ENCODE measurements around the gene PTGES.

DNA sequence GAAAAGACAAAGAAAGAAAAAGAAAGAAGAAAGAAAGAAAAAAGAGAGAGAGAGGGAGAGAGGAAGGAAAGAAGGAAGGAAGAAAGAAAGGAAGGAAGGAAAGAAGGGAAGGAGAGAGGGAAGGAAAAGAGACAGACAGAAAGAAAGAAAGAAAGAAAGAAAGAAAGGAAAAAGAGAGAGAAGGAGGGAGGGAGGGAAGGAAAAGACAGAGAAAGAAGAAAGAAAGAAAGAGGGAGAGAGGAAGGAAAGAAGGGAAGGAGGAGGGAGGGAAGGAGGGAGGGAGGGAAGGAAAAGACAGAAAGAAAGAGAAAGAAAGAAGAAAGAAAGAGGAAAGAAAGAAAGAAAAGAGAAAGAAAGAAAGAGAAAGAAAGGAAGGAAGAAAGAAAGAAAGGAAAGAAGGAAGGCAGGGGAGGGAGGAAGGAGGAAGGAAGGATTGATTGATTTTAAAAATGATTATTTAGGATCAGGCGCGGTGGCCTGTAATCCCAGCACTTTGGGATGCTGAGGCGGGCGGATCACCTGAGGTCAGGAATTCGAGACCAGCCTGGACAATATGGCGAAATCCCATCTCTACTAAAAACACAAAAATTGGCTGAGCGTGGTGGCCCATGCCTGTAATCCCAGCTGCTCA lies 26.8 kb upstream of the PTGES start:
- TF ChIP-seq, protein P1, sequence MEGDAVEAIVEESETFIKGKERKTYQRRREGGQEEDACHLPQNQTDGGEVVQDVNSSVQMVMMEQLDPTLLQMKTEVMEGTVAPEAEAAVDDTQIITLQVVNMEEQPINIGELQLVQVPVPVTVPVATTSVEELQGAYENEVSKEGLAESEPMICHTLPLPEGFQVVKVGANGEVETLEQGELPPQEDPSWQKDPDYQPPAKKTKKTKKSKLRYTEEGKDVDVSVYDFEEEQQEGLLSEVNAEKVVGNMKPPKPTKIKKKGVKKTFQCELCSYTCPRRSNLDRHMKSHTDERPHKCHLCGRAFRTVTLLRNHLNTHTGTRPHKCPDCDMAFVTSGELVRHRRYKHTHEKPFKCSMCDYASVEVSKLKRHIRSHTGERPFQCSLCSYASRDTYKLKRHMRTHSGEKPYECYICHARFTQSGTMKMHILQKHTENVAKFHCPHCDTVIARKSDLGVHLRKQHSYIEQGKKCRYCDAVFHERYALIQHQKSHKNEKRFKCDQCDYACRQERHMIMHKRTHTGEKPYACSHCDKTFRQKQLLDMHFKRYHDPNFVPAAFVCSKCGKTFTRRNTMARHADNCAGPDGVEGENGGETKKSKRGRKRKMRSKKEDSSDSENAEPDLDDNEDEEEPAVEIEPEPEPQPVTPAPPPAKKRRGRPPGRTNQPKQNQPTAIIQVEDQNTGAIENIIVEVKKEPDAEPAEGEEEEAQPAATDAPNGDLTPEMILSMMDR (conservative IDR thresholded peaks at IDR 0.05 in 1 of 2, IDR thresholded peaks at IDR 0.05 in 1 of 2; ENCODE audit: low read depth in 1 of 2, low read length in 2 of 2): no peak
- no peak for TF ChIP-seq EZH2 (IDR thresholded peaks at IDR 0.05; ENCODE audit: low read length, missing control alignments)

Data from fibroblast of lung (primary cell).